Stimulated activated CD4-positive, alpha-beta T cell treated with anti-CD3 and anti-CD28 coated beads, Interleukin-4, amount 100 ng/mL, for 24 hours (primary cell): Measurements from ENCODE around the gene CCDC142.
A peak's percentile ranks its signal among the peaks of the same experiment; 100 is the strongest.
"Not testable (repeated sequence)": the region's sequence is repeated elsewhere in the genome, so short reads cannot be mapped to it uniquely, and the experiment has no call there.

ENCODE experiments used
- DNase-seq: peaks from one replicate; pipeline ENCODE4 v3.0.0-alpha.2; 2020

Gene CCDC142

DNA sequence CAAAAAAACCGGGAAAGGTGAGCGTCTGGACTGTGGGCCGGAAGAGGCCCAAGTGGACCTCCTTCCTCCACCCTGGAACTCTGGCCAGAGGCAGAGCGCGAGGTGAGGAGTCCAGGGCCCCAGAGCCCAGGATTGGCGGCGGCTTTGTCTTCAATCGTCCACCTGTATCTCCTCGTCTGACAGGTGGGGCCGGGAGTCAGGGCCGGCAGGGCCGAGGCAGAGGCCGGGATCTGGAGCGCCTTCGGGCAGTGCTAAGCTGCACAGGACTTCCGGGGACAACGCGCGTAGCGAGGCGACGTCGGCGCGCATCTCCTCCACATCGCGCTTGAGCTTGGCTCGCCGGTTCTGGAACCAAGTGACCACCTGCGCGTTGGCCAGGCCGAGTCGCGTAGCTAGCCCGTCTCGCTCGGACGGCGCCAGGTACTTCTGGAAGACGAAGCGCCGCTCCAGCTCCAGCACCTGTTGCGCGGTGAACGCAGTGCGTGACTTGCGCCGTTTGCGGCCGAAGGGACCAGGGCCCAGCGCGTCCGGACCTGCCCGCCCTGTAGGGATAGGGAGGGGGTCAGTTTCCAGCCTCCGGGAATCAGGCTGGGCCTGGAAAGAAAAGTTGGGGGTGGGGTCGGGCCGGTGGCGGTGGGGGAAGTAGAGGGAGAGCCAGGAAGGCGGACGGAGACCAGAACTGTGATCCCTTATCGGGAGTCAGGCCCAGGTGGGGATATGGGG is 15.1 kb upstream of the CCDC142 start:
- no peak for DNase-seq

DNA sequence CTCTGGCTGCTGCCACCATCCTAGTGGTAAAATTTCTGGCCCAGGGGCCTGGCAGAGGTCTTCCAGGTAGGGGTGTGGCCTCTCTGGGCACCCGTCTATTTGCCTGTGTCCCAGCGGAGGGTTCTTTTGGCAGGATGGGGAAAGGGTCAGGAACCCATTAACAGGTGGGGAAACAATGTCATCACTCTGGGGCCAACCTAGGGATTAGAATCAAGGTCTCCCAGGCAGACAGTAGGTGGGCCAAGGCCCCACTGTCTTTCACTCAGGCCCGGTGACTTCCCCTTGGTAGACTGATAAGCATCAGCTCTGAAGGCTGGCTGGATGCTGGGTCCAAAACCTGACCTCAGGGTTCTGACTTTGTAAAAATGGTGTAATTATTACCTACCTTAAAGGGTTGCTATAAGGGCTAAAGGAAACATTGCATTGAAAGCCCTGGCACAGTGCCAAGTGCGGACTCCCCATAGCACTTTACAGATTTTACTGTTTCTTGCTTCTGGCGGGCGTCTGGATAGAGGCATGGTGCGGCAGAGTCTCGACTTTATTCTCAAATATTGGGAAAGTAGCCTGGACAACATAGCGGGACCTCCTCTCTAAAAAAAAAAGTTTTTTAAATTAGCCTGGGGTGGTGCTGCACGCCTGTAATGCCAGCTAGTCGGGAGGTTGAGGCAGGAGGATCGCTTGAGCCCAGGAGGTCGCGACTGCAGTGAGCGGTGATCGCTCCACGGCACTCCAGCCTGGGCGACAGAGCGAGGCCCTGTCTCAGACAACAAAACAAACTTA is 14.4 kb upstream of the CCDC142 start:
- no peak for DNase-seq

DNA sequence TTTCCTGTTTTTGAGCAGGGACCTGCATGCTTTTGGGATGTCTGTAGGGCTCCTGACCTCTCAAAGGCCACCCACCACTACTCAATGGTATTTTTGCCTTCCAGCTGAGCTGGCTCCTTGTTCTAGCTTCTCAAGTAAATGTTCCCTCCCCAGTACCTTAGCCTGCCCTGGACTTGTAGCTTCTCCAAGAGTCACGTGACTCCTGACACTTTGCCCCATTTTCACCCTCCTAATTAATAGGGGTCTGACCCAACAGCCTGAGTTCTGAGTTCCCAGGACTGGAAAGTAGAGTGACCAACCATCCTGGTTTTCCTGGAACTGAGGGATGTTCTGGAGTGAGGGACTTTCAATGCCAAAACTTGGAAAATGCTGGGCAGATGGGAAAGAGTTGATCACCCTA is 12.6 kb upstream of the CCDC142 start:
- no peak for DNase-seq

DNA sequence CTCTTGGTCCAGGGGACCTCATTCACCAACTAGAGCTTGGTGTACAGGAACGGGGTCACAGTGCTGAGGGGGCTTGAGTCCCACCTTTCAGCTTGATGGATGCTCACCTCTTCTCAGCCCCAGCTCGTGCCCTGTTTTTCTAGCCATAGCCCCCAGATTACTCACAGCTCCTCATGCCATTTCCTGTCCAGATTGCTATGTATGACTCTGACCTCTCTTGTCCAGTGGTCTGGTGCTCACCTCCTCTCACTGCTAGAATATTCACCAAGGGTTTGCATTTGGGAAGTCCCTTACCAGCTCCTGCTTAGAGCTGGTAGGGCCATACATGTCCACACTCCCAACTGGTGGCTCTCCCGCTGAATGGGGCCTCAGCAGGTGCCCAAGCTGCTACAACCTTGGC is 10.7 kb upstream of the CCDC142 start:
- no peak for DNase-seq

DNA sequence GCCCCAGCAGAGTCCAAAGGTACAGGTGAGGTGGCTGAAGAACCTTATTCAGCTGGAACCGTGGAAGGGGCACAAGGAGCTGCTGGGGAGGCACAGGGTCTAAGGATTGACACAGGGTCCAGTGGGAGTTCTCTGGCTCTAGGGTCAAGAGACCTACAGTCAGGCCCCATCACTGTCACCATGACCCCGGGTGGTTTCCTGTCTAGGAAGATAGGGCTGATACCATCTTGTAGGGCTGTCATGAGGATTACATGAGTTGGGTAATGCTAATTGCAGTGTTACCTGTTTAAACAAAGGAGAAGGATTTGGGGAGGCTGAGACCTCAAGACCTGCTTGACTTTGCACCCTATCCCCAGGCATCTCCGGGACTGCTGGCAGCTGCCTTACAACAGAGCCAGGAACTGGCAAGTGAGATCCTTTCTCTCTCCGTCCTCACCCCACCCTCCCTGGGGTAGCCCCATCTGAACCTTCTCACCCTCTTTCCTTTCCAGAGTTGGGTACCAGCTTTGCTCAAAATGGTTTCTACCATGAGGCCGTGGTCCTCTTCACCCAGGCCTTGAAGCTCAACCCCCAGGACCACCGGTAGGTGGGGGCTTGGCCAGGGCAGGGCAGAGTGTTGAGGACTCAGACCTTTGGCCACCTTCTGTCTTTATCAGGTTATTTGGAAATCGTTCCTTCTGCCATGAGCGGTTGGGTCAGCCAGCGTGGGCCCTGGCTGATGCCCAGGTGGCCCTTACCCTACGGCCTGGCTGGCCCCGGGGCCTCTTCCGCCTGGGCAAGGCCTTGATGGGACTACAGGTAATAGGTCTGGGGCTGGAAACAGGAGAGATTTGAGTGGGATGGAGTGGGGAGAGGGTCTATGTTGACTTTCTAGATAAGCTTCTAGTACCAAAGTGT is 9.1 kb upstream of the CCDC142 start:
- DNase-seq: no peak

DNA sequence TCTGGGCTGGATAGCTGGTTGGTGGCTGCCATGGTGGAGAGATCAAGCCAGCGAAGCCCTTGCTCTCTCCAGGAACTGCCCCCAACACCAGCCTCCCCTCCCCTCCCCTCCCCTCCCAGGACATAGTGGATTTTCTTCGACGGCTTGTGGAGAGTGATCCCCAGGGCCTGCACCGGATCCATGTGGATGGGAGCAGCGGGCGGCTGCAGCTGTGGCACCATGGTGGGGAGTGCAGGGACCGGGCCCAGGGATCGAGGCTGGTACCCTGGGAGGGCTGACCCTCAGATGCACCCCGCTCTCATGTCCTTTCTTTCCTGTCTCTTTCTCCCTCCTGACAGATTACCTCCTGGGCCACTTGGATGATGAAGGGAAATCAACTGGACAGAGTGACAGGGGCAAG is 7.1 kb upstream of the CCDC142 start:
- no peak for DNase-seq

DNA sequence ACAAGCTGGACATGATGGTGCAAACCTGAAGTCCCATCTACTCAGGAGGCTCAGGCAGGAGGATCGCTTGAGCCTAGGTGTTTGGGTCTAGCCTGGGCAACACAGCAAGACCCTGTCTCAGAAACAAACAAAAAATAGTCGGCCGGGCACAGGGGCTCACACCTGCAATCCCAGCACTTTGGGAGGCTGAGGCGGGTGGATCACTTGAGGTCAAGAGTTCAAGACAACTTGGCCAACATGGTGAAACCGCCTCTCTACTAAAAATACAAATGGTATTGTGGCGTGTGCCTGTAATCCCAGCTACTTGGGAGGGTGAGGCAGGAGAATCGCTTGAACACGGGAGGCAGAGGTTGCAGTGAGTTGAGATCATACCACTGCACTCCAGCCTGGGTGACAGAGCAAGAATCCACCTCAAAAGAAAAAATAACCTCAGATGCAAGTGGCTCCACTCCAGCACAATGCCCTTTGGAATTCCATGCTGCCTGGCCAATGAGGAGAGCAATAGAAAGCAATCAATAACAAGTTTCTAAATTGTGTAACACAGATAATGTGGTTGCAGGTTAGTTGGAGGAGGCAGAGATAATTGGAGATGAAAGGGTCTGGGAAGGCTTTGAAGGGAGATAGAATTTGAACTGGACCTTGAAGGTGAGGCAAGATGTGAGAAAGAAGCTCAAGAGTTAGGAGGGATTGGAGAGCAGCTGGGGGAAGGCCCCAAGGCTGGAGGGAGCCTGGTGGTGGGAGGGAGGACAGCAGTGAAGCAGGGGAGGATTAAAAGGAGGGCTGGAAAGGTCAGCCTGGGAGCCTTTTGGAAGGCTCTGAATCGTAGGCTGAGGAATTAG is 6.1 kb upstream of the CCDC142 start:
- DNase-seq: no peak

DNA sequence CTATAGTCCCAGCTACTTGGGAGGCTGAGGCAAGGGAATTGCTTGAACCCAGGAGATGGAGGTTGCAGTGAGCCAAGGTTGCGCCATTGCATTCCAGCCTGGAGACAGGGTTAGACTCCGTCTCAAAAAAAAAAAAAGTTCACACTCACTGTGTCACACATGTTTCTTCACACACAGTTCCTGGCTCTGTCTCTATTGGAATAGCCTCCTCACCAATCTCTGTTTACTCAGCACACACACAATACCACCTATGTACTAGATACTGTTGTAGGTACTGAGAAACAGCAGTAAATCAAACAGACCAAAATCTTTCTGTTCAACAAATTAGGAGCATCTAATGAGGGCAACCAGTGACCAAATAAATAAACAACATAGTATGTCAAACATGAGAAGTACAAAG is 3.3 kb upstream of the CCDC142 start:
- no peak for DNase-seq

DNA sequence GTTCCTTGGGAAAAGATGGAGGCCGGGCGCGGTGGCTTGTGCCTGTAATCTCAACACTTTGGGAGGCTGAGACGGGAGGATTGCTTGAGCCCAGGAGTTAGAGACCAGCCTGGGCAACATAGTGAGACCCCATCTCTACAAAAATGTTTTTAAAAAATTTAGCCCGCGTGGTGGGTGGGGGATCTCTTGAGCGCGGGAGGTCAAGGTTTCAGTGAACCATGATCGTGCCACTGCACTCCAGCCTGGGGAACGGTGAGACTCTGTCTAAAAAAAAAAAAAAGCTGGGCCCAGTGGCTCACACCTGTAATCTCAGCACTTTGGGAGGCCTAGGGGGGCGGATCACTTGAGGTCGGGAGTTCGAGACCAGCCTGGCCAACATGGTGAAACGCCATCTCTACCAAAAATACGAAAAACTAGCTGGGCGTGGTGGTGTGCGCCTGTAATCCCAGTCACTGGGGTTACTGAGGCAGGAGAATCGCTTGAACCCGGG is 922 bp upstream of the CCDC142 start:
- DNase-seq: not testable (repeated sequence)

DNA sequence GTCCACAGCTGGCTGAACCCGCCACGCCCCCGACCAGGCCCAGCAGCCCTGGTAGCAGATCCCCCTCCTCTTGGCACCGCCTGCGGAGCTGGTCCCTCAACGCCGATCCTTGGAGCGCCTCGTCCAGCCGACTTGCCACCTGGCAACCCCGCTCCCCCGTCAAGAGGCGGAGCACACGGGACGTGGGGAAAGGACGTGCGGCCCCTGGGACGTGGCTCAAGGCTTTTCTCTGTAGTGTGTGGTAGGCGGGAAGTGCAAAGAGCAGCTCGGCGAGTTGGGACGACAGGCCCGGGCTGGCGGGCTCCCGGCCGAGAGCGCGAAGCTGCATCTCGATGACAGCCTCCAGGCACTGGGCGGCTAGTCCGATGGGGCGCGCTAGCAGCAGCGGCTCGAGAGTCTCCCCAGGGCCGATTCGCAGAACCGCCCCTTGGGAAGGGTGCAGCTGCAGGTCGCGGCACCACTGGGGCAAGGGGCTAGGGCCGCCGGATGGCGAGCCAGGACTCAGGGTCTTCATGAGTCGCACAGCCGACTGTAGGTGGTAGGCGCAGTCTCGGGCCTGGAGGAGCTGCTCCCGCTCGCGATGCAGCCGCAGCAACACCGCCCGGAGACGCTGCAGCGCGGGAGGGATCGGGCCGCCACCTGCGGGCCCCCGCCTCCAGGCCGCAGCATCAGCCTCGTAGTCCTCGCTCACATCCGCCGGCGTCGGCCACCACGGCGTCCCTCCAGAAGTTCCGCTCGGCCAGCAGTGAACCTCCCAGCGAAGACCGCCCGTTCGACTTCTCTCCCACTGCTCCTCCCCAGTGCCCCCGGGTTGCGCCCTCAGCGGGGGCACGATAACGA is 617 bp downstream of the CCDC142 start:
- peak; percentile 59 for DNase-seq

DNA sequence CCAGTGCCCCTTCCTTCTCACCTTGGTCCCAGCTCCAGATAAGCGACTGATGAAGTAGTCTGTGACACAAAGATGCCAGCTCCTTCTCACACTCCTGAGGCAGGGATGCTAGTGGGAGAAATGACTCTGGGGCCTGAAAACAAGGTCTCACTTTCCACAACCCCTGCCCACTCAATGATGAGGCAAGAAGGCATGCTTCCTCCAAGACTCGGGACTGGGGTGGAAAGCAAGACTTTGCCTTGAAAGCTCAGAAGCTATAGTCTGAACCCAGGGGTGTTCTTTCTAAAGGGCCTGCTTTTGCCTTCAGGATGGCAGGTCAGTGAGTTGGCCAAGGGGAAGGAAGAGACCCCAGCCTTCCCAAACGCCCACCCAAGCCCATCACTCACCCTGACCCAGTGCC is 1.4 kb downstream of the CCDC142 start:
- no peak for DNase-seq

DNA sequence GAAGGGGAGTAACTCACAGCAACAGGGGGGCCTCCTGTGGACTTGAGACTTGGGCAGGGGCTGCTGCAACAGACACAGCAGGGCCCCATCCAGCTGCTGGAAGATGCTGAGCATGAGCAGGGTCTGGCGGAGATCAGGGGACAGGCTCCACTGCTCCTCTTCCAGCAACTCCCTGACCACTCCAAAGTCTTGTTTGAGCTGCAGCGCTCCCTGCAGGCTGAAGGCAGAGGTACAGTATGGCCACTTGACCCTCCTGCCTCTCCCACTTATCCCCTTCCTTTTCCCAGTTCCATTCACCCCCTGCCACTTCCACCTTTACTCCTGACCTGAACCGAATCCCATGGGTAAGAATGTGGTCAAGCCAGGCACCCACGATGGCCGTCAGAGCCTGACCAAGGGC is 7.9 kb downstream of the CCDC142 start:
- no peak for DNase-seq

DNA sequence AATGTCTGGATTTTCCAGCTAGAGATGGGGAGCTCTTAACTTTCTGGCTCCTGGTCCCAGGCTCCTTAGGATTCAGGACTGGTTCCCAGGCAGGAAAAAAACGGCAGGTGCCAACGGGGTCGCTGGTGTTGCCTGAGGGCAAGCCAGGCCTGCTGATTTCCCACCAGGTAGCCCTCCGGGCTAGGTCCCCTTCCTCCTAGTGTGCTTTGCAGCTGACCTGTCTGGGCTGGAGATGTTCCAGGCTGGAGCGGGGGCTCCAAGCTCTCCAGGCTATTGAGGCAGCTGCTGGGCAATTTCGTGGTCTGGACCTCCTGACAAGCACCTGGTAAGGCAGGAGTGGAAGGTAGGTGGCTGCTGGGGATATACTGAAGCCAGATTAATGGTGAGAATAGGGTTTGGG is 8.3 kb downstream of the CCDC142 start:
- no peak for DNase-seq

DNA sequence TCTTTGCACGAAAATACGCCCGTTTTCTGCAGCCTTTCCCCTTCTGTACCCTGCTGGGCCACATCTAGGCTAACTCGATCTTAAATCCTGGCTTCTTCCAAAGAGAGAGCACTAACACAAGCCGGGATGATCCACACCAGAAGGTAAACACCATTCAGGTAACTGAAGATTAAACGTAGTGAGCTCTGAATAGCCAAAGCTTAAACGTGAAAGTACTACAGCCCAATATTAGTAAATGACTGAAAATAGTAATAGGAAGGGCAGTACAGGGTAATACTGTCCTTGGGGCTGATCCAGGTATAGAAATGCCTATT is 9.9 kb downstream of the CCDC142 start:
- no peak for DNase-seq

DNA sequence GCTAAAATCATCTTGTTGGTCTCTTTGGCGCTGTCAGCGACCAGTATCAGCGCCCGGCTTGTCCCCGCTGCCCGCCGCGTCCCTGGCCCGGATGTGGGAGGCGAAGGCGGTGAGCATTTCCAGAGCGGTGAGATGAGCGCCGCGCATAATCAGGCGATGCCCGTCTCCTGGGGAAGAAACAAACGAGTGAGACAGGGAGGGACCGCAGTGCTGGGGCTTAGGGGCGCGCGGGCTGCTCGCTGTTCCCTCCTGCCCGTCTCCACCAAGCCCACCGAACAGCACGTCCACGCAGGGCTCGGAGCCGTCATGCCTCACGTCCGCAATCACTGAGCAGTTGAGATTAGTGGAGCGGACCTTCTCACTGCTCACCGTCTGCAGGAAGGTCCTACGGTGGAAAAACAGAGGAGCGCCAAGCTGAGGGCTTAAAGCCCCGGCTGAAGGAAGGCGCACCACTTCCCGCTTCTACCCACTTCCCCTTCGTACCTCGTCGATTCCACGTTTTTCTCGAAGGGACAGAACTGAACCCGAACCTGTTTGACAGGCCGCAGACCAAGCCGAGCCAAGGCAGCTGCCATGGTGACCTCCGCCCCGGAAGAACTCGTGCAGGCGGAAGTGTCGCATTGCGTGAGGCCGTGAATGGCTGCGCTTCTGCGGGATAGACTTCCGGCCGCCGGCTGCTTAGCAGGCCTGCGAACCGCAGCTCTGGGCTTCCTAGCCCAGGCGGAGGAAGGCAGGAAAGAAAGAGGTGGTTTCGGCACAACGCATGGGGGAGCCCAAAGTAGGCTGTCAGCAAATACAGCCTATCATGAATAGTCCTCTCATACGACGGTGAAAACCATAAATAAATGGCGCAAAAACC is 10.5 kb downstream of the CCDC142 start, which contains the start of gene MRPL53:
MRPL53 (minus strand) TSS at position 595 of the 859 bp plus-strand sequence; CDS start at position 575, 20 bp downstream.
- DNase-seq: peak; percentile 97

DNA sequence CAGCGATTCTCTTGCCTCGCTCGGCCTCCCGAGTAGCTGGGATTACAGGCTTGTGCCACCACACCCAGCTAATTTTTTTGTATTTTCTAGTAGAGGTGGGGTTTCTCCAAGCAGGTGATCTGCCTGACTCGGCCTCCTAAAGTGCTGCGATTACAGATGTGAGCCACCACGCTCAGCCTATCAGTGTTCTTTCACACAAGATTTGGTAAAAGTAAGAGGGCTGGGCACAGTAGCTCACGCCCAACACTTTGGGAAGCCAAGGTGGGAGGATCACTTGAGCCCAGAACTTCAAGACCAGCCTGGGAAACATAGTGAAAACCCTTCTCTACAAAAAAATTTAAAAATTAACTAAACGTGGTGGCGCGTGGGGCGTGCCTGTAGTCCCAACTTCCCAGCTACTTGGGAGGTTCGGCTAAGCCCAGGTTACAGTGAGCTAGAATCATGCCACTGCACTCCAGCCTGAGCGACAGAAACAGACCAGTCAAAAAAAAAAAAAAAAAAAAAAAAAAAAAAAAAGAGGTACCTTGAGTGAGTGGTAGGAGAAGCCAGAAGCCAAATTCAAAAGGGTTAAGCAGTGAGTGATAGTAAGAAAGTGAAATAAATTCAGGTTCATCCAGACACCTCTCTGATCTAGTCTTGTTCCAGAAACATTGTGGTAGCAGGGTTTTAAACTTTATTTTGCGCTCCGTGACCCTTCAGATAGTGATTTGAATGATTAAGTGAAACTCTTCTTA is 11.3 kb downstream of the CCDC142 start:
- DNase-seq: no peak

DNA sequence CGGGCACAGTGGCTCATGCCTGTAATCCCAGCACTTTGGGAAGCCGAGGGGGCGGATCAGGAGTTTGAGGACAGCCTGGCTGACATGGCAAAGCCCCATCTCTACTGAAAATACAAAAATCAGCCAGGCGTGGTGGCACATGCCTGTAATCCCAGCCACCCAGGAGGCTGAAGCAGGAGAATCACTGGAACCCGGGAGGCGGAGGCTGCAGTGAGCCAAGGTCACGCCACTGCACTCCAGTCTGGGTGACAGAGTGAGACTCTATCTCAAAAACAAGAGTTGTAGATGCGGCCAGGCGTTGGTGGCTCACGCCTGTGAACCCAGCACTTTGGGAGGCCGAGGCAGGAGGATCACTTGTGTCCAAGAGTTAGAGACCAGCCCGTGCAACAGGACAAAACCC is 12.1 kb downstream of the CCDC142 start:
- not testable (repeated sequence) for DNase-seq

DNA sequence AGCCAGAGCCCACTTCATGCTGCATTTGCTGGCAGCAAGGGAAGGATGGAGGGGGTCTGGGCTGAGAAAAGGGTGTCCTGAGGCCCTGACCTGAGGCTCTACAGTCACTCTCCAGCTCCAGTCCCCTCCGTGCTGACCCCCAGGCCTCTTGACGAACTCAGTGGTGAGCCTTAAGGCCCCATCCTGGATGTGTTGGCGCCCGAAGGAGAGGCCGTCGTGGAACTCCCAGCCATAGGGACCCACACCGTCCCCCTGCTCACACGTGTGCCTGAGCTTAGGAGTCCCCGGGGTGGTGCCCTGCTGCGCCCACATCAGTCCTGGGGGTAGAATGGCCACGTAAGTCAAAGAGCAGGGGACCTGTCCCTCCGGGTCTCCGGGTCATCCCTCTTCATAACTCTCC is 18.4 kb downstream of the CCDC142 start:
- no peak for DNase-seq

DNA sequence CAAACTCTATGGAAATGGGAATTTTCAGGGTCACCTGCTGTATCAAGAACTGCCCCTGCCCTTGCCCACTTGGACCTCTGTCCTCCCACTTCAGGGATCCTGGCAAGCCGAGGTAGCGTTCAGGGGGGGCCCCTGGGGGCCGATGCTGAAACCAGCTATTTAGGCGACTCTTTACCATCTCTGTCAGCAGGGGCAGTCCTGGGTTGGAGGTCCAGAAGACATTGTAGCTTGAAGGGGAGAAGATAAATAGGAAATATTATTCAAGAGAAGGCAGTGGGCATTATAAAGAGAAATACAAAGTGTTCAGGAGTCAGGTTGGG is 20.1 kb downstream of the CCDC142 start:
- no peak for DNase-seq
